Retinal pigment epithelial cell (primary cell): ENCODE measurements around the gene EFL1.
"Not testable (repeated sequence)": the region's sequence is repeated elsewhere in the genome, so short reads cannot be mapped to it uniquely, and the experiment has no call there.

Experiments
- DNase-seq: peaks from one replicate; pipeline ENCODE4 v3.0.0-alpha.2; 2010; ENCODE audit warnings: low read depth
- H3K4me3 ChIP-seq: 2 replicates; pipeline ENCODE4 v1.5.1; 2011; ENCODE audit warnings: mild to moderate bottlenecking, low read length, control low read depth, moderate library complexity
- TF ChIP-seq, protein P1 (sequence below): conservative IDR thresholded peaks from 2 replicates; pipeline ENCODE4 v1.5.1; 2011; ENCODE audit warnings: low read depth, low read length, control low read depth, inconsistent platforms

Gene EFL1

DNA sequence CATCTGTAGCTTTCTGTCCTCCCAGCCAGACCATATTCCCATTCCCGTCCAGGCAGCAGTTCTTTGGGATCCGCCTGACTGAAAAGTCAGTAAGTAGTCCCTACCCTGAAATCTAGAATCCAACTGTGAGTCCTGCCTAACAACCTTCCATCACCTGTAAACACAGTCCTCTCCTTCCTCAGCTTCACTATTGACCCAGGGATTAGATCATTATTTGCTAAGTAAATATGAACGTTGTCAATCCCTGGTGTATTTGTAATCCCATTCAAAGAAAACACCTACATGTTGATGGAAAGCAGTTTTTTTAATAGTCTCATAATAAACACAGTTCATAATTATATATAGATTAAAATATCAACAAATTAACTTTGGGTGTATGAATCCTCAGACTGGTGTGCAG, 816 bp upstream of the EFL1 start:
- TF ChIP-seq, protein P1, sequence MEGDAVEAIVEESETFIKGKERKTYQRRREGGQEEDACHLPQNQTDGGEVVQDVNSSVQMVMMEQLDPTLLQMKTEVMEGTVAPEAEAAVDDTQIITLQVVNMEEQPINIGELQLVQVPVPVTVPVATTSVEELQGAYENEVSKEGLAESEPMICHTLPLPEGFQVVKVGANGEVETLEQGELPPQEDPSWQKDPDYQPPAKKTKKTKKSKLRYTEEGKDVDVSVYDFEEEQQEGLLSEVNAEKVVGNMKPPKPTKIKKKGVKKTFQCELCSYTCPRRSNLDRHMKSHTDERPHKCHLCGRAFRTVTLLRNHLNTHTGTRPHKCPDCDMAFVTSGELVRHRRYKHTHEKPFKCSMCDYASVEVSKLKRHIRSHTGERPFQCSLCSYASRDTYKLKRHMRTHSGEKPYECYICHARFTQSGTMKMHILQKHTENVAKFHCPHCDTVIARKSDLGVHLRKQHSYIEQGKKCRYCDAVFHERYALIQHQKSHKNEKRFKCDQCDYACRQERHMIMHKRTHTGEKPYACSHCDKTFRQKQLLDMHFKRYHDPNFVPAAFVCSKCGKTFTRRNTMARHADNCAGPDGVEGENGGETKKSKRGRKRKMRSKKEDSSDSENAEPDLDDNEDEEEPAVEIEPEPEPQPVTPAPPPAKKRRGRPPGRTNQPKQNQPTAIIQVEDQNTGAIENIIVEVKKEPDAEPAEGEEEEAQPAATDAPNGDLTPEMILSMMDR = no peak
- H3K4me3 ChIP-seq = peak overlapping the region; percentile 78

DNA sequence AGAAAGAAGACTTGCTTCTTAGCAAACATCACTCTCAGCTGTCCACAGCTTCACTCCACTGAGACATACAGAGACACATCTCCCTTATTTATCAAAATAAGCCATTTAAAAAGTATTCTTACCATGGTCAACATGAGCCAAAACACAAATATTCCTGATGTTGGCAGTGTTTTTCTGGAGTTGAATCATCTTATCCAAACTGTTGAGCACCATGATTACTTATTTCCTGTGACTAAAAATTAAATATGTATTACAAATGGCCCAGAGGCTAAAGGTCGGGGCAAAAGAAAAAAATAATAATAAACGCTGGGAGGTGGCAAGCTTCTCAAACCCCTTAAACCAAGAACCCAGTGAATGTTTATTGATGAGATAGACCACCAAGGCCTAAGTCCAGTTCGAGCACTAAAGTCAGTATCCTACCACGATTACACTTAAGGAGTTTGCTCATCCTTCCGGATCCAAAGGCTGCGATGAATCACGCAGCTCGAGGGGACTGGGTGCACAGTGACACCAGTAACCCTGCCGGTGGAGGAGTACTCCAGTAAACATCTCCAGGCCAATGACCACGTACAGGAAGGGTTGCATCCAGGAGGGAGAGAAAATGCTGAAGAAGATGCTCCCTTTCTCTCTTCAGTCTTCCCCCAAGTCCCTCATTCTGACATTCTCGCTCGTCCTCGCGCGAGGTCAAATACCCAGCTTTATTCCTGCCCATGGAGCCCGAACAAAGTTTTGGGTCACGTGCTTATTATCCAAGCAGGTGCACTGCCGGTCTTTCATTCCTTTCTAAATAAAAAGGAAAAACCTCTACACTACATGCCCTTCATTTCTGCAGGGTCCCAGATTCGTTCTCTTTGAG, 740 bp downstream of the EFL1 start:
- DNase-seq = not testable (repeated sequence)
- H3K4me3 ChIP-seq = peak overlapping the region; percentile 78

More for the DNA sequence above, 816 bp upstream of the EFL1 start:
- DNase-seq = no peak

DNA sequence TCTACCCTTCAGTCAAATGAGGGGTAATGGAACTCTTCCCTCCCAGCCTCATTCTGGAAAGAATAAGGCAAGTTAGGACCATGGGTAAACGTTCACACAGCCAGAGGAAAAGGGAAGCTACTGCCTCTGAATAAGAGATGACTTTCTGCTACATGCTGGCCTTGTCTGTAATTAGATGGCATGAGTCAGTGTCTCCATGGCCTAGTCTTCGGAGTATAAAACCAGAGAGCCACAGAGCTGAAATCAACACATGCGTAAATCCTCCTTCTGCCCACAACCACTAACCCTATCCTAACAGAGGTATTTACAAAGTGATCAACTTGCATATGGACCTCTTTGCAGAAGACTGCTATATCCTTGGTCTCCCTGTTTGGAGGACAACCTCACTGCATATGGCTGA, 14.3 kb downstream of the EFL1 start:
- not testable (repeated sequence) for H3K4me3 ChIP-seq, DNase-seq

DNA sequence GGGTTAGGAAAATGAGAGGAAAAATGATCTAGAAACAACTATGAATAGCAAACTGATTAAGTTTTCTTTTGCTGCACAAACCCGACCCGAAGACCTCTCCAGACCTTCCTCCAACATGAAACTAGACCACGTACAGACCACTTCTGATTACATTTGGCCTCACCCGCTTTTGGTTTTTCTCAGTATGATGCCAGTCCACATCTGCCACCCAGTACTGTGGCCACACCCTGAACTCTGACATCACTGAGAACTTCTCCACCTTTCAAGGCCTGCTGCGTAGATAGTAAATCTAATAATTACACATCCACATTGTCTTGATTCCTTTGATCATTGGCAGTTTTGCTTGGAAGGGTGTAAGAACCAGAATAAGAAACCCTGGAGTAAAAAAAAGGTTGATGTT, 16.6 kb downstream of the EFL1 start:
- DNase-seq = not testable (repeated sequence)

DNA sequence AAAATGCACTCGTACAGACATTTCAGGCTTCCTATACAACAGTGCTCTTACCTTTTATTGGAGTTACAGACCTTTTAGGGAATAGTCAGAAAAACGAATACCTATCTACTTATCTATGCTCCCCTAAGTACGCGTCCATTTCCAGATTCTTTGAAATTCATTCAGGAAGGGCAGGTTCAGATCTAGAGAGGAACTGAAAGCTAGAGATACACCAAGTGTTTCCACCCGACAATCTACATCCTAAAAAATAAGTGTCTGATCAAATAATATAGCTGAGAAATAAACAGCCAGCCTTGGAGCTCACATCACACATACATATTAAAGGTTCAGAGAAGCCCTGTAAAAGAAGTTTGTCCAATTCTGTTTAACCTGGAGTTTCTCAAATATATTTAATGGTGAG, 18.9 kb downstream of the EFL1 start:
- not testable (repeated sequence) for H3K4me3 ChIP-seq, DNase-seq

More for the DNA sequence above, 16.6 kb downstream of the EFL1 start:
- H3K4me3 ChIP-seq = not testable (repeated sequence)

DNA sequence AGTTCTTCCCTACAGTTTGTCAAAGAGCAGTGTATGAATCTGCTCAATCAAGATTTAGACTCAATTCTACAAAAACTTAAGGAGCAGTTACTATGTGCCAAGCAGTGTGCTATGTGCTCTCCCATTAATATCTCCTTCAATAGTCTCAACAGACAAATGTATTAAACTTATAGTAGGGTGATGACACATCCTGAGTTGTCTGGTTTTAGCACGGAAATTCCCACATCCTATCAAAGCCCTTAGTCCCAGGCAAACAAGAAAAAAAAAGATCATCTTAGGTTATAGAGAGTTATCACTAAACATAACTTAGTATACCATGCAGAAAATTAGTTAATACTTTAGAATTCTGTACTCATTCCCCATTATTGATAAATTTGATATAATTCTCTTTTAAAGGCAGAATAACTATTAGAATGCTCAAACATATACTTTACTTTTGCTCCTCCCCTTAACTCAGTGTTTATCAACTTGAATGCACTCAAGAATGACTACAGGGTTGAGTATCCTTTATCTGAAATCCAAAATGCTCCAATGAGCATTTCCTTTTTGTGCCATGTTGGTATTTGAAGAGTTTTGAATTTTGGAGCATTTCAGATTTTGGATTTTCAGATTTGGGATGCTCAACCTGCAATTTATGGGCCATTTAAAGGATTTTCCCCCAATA, 20.6 kb downstream of the EFL1 start:
- DNase-seq, H3K4me3 ChIP-seq: not testable (repeated sequence)

DNA sequence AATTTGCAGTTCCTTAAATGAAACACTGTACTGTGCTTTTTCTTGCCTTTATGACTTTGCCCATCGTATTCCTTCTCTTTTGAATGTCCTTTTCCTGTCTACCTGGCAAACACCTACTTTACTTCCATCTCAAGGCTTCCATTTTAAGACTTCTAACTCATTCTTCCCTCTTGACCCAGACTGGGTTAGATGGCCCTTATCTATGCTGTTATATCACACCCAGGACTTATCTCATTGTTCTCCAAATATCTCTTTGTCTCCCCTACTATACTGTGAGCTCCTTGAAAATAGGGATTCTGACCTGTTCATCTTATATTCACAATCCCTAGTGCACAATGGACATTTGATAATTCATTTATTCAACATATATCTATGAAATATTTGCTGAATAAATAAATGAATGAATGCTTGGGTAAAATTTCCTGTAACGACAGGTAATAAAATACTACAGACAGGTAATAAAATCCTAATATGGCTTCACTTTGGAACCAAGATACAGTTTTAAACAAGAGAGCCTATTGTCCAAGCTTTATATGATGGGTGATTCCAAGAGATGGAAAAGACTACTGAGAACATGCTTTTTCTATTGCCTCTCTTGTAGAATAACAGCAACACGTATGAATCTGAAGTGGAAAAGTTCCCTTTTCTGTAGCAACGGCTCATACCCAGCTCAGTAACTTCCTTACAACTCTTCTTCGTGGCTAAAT, 22.7 kb downstream of the EFL1 start:
- DNase-seq = no peak
- TF ChIP-seq, protein P1 = no peak
- no peak overlapping the region for H3K4me3 ChIP-seq

DNA sequence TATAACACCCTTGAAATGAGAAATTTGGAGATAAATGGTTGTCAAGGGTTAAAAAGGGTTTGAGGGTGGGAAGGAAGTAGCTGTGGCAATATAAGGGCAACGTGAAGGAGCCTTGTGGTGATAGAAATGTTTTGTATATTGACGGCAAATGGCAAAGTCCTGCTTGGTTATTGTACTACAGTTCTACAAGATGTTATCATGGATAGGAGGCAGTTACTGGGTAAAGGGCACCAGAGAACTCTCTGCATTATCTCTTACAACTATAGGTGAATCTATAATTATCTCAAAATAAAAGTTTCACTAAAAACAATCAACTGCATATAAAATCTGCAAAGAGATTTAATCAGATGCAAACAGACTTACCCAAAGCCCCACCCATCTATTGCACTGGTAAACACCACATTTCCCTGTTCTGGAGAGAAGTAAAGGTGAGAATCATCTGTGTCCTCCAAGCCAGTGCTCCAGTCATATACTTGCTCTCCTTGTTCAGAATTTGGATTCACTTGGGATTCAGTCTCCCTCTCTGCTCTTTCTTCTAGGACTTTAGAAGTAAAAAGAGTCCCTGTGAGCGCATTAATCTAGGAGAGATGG, 24.5 kb downstream of the EFL1 start:
- not testable (repeated sequence) for DNase-seq

DNA sequence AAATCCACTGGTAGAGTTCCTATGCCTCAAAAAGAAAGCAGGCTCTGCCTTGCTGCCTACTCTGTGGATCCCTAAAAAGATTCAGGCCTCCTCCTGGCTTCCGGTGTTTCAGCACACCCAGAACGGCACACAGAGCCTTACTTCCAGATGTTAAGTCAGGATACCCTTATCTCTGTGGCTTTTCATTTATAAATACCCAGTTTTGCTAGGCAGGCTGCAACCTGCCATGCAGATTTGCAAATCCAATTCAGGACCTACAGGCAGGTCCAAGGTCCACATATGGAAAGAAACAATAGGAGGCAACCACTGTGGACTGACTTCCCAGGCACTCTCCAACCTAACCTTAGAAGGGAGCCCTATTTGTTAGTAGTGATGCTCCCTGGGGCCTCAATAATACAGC, 30.7 kb downstream of the EFL1 start:
- no peak overlapping the region for H3K4me3 ChIP-seq
- DNase-seq = no peak
- TF ChIP-seq, protein P1 = no peak

More for the DNA sequence above, 24.5 kb downstream of the EFL1 start:
- H3K4me3 ChIP-seq = not testable (repeated sequence)

DNA sequence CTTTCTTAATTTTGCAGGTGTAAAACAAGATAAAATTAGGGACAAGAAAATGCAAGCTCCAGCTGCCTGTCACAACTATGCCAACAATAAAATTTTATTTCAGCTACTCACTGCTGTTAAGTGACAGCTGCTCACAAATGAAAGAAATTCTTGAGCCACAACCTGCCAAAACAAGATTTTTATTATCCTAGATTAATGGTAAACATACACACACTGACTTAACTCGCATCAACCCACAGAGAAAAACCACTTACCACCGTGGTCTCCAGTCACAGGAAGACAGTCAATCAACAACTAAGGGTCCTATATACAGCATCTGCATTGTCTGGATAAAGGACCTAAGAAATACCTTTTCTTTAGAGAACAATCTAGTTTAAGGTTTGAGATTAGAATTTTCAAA, 31.3 kb downstream of the EFL1 start:
- no peak for DNase-seq
- H3K4me3 ChIP-seq = no peak overlapping the region
- TF ChIP-seq, protein P1 = no peak
